ENCODE measurements around the gene CHST1. TPM values are rescaled to one million over a fixed set of nuclear protein-coding genes. Genes with fewer than 3 reads are reported as not detected.

The CHST1 gene
- total RNA-seq, 3 donors from 2014 or later (not counting 1 experiment from before 2014, with no cell fraction given) = not detected

DNA sequence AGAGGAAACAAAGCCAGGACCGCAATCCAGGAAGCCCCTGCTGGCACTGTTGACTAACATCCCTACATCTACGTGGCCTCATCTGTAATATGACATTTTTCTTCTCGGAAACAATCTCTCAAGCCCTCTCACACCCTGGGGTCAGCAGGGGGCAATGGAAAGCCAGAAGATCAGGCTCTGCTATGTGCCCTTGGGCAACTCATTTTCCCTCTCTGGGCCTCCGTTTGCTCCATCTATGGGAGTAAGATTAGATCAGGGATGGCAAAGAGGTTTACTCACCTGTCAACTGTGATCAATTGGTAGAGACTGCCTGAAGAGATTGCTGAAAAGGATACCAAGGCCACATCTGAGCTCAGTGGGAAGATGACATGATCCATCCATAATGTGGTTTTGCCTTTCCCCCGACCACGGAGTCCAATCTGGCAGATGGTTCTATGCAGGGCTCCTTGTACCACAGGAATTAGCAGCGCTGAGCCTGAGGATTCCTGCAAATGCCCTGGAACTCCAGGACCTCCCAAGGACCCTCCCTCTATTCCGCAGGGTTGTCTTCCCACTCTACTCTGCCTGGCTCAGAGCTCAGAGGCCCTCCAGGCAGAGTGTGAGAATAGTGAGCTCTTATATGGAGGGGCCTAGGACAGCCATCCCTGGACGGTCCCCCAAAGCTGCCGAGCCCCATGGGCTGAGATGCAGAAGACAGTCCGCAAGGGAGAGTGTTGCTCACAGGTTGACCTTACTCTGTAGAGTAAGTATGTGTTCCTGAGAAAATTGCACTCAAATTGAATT lies 66.1 kb downstream of the CHST1 start:
- no peaks in the 10 kb centered on the region for H3K27me3 ChIP-seq (ENCODE audit: control insufficient read depth, insufficient read depth, low read length)
- no peak for ATAC-seq
- no peaks in the 10 kb centered on the region for H3K36me3 Mint-ChIP-seq

More for the DNA sequence above, 66.1 kb downstream of the CHST1 start:
- no peak for DNase-seq
- TF ChIP-seq, protein P1, sequence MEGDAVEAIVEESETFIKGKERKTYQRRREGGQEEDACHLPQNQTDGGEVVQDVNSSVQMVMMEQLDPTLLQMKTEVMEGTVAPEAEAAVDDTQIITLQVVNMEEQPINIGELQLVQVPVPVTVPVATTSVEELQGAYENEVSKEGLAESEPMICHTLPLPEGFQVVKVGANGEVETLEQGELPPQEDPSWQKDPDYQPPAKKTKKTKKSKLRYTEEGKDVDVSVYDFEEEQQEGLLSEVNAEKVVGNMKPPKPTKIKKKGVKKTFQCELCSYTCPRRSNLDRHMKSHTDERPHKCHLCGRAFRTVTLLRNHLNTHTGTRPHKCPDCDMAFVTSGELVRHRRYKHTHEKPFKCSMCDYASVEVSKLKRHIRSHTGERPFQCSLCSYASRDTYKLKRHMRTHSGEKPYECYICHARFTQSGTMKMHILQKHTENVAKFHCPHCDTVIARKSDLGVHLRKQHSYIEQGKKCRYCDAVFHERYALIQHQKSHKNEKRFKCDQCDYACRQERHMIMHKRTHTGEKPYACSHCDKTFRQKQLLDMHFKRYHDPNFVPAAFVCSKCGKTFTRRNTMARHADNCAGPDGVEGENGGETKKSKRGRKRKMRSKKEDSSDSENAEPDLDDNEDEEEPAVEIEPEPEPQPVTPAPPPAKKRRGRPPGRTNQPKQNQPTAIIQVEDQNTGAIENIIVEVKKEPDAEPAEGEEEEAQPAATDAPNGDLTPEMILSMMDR (IDR thresholded peaks at IDR 0.05) = no peak
- Mint-ChIP-seq H3K9me3 (no peaks in the 10 kb centered on the region), H3K27ac (no peak overlapping the region), H3K4me1 (no peaks in the 10 kb centered on the region), H3K4me3 (no peak overlapping the region), H3K27me3 (ENCODE audit: low read depth in 2 of 2) (peaks cover 18 to 30% of the 10 kb centered on the region in 2 donors)
- WGBS (ENCODE audit: insufficient coverage) = 84% methylated on average over 11 of the region's 11 CpGs
- Histone ChIP-seq H3K4me3 (ENCODE audit: low read length) (no peak overlapping the region), H3K36me3 (ENCODE audit: control insufficient read depth, insufficient read depth, low read length) (no peaks in the 10 kb centered on the region), H3K9me3 (ENCODE audit: control insufficient read depth, insufficient read depth, low read length) (no peaks in the 10 kb centered on the region), H3K27ac (ENCODE audit: low read length) (no peak overlapping the region), H3K4me1 (ENCODE audit: control insufficient read depth, insufficient read depth, low read length) (no peaks in the 10 kb centered on the region)
- intact Hi-C loops (cut with micrococcal nuclease) = no loop called here

Other genes with a start within 250 kb of the CHST1 start
- gene SLC35C1, start 139.5 kb upstream of the CHST1 start, total RNA-seq = 10 to 100 TPM in 1 of 3 donors, 1 to 10 TPM in 2; 7.1 to 11.9 (median 9.5) TPM
- 100 to 1,000 TPM; 124 to 214 (median 141) TPM for gene CRY2, start 181.9 kb upstream of the CHST1 start, total RNA-seq
- gene MAPK8IP1, start 220.0 kb upstream of the CHST1 start, total RNA-seq = 10 to 100 TPM in 2 of 3 donors, 1 to 10 TPM in 1; 9.7 to 21.5 (median 13.9) TPM
- gene FREY1, start 241.6 kb upstream of the CHST1 start, total RNA-seq = 1 to 10 TPM; 3.7 to 6.8 (median 3.9) TPM